HEK293 (cell line): ENCODE data around the gene CACNA1C.

Source experiments
- CTCF ChIA-PET: fragments of 350-600 bp; formaldehyde crosslinking; extraction: SDS; loops from one replicate; lab custom pipeline; 2021; ENCODE audit warnings: antibody characterized with exemption; lab: Yijun Ruan, JAX
- POLR2A ChIA-PET: fragments of 300-600 bp; formaldehyde crosslinking; extraction: SDS; loops from one replicate; lab custom pipeline; 2020; ENCODE audit warnings: antibody characterized with exemption, inconsistent platforms; lab: Yijun Ruan, JAX
- H3K27ac ChIP-seq: fragments of 200-500 bp; sonication (Bioruptor generic); 2 replicates; pipeline ENCODE4 v1.5.1; 2014; ENCODE audit warnings: low read depth, low read length, control low read depth, inconsistent platforms; ENCODE audit errors: extremely low read depth
- H3K36me3 ChIP-seq, 2 experiments: fragments of 200-500 bp in 1 of 2; sonication (Bioruptor generic) in 1 of 2; 1 replicate in 1 of 2; 2 replicates in 1 of 2; pipeline ENCODE4 v1.5.1; 2014 to 2017; ENCODE audit warnings: inconsistent platforms in 2 of 2, low read length in 2 of 2; ENCODE audit not compliant: control insufficient read depth in 2 of 2, insufficient read depth in 1 of 2
- H3K4me1 ChIP-seq: fragments of 200-500 bp; sonication (Bioruptor generic); 2 replicates; pipeline ENCODE4 v1.5.1; 2014; ENCODE audit warnings: mild to moderate bottlenecking, low read length, inconsistent platforms; ENCODE audit not compliant: control insufficient read depth, insufficient read depth
- H3K4me3 ChIP-seq: 2 replicates; pipeline ENCODE4 v1.5.1; 2011; ENCODE audit warnings: low read depth, mild to moderate bottlenecking, control low read depth, low read length, moderate library complexity
- H3K9me3 ChIP-seq: fragments of 200-500 bp; sonication (Bioruptor generic); 2 replicates; pipeline ENCODE4 v1.5.1; 2014; ENCODE audit warnings: low read depth, low read length, inconsistent platforms; ENCODE audit not compliant: control insufficient read depth, insufficient read depth
- GLIS2 ChIP-seq: fragments of 450-650 bp; formaldehyde crosslinking; IDR thresholded peaks from 2 replicates; pipeline ENCODE4 v1.5.1; 2016; ENCODE audit warnings: missing biosample characterization, missing genetic modification characterization
- SP7 ChIP-seq: fragments of 450-650 bp; formaldehyde crosslinking; IDR thresholded peaks from 2 replicates; pipeline ENCODE4 v1.5.1; 2016; ENCODE audit warnings: missing biosample characterization, missing genetic modification characterization
- TRIM28 ChIP-seq: IDR thresholded peaks from 2 replicates; pipeline ENCODE4 v1.6.1; 2011; ENCODE audit warnings: low read length, control low read depth, borderline replicate concordance
- TSHZ1 ChIP-seq: fragments of 450-650 bp; formaldehyde crosslinking; IDR thresholded peaks from 2 replicates; pipeline ENCODE4 v1.5.1; 2016; ENCODE audit warnings: missing biosample characterization, missing genetic modification characterization, borderline replicate concordance
- ZBTB49 ChIP-seq: fragments of 450-650 bp; formaldehyde crosslinking; IDR thresholded peaks from 2 replicates; pipeline ENCODE4 v1.5.1; 2016; ENCODE audit warnings: missing biosample characterization, missing genetic modification characterization, low read depth
- ZNF114 ChIP-seq: fragments of 450-650 bp; formaldehyde crosslinking; IDR thresholded peaks from 2 replicates; pipeline ENCODE4 v1.5.0; 2017; ENCODE audit warnings: missing biosample characterization, missing genetic modification characterization
- ZNF133 ChIP-seq: fragments of 450-650 bp; formaldehyde crosslinking; IDR thresholded peaks from 2 replicates; pipeline ENCODE4 v1.5.1; 2016; ENCODE audit warnings: missing biosample characterization, missing genetic modification characterization
- ZNF140 ChIP-seq: fragments of 450-650 bp; formaldehyde crosslinking; IDR thresholded peaks from 2 replicates; pipeline ENCODE4 v1.5.1; 2016; ENCODE audit warnings: missing biosample characterization, missing genetic modification characterization
- ZNF174 ChIP-seq: fragments of 450-650 bp; formaldehyde crosslinking; IDR thresholded peaks from 2 replicates; pipeline ENCODE4 v1.5.0; 2017; ENCODE audit warnings: missing biosample characterization, mild to moderate bottlenecking, missing genetic modification characterization
- ZNF175 ChIP-seq: fragments of 450-650 bp; formaldehyde crosslinking; IDR thresholded peaks from 2 replicates; pipeline ENCODE4 v1.5.1; 2016; ENCODE audit warnings: missing biosample characterization, missing genetic modification characterization
- ZNF18 ChIP-seq: fragments of 450-650 bp; formaldehyde crosslinking; IDR thresholded peaks from 2 replicates; pipeline ENCODE4 v1.5.1; 2016; ENCODE audit warnings: missing biosample characterization, missing genetic modification characterization
- ZNF223 ChIP-seq: fragments of 450-650 bp; formaldehyde crosslinking; IDR thresholded peaks from 2 replicates; pipeline ENCODE4 v1.5.1; 2016; ENCODE audit warnings: missing biosample characterization, missing genetic modification characterization
- ZNF416 ChIP-seq: fragments of 450-650 bp; formaldehyde crosslinking; IDR thresholded peaks from 2 replicates; pipeline ENCODE4 v1.5.1; 2016; ENCODE audit warnings: missing biosample characterization, missing genetic modification characterization
- ZNF449 ChIP-seq: fragments of 450-650 bp; formaldehyde crosslinking; IDR thresholded peaks from 2 replicates; pipeline ENCODE4 v1.5.1; 2017; ENCODE audit warnings: missing biosample characterization, mild to moderate bottlenecking, missing genetic modification characterization, moderate library complexity
- ZNF561 ChIP-seq: fragments of 450-650 bp; IDR thresholded peaks from 2 replicates; pipeline ENCODE4 v1.5.1; 2018; ENCODE audit warnings: missing biosample characterization, missing genetic modification characterization, borderline replicate concordance
- ZNF791 ChIP-seq: fragments of 450-650 bp; formaldehyde crosslinking; IDR thresholded peaks from 2 replicates; pipeline ENCODE4 v1.5.1; 2016; ENCODE audit warnings: missing biosample characterization, missing genetic modification characterization

Gene CACNA1C

GRCh38 chr12:2634471-2634870, 581.7 kb downstream of the CACNA1C start:
- TF ChIP-seq ZNF140 (no peak), TSHZ1 (no peak), ZNF114 (tag by site-specific recombination) (no peak), ZNF174 (no peak), GLIS2 (tag by site-specific recombination) (no peak), ZNF416 (tag by site-specific recombination) (no peak), SP7 (tag by site-specific recombination) (no peak), ZBTB49 (no peak), ZNF791 (tag by site-specific recombination) (no peak), ZNF223 (tag by site-specific recombination) (no peak)
- H3K36me3 ChIP-seq, result no peaks in the 10 kb centered on the region
- no peak overlapping the region for H3K4me3 ChIP-seq
- ChIA-PET POLR2A (no interaction called here), CTCF (interaction anchor here (0.5 to 0.9 kb wide), 4 partner anchors 10 to 147 kb away, joined by 3 to 5 read pairs (median 4); no protein-coding TSS in a partner anchor)
- H3K27ac ChIP-seq, result no peak overlapping the region
- no peaks in the 10 kb centered on the region for H3K4me1 ChIP-seq
- H3K9me3 ChIP-seq, result no peaks in the 10 kb centered on the region

- Histone ChIP-seq H3K4me3 (no peak overlapping the region), H3K4me1 (no peaks in the 10 kb centered on the region; the same call in 1 of the 2 replicates), H3K9me3 (no peaks in the 10 kb centered on the region), H3K36me3 (no peaks in the 10 kb centered on the region), H3K27ac (no peak overlapping the region)
- CTCF ChIA-PET, result interaction anchor here (1.4 kb wide), 1 partner anchor 147 kb away, joined by 3 read pairs; no protein-coding TSS in a partner anchor
- POLR2A ChIA-PET, result no interaction called here
- TF ChIP-seq ZNF133 (tag by site-specific recombination) (no peak), ZNF175 (tag by site-specific recombination) (no peak), TRIM28 (no peak), ZNF18 (tag by site-specific recombination) (no peak), ZNF449 (tag by site-specific recombination) (no peak), ZNF561 (no peak)
Observed at GRCh38 chr12:2636741-2637340, 584.1 kb downstream of the CACNA1C start.
